ENCODE results near the gene LRP5. TPM values are rescaled to one million over a fixed set of nuclear protein-coding genes. Genes with fewer than 3 reads are reported as not detected.

Gene LRP5
- total RNA-seq, 1 experiment from 2014 or later, result 55.2 TPM

GRCh38 chr11:68414496-68415221 is 102.3 kb downstream of the LRP5 start:
- no peaks in the 10 kb centered on the region for H3K27me3 ChIP-seq (ENCODE audit: insufficient read depth, low read length)
- CTCF ChIA-PET, result no interaction called here
- H3K9me3 ChIP-seq (ENCODE audit: control insufficient read depth in 1 of 2, insufficient read depth in 1 of 2, low read depth in 1 of 2, low read length in 2 of 2), result no peaks in the 10 kb centered on the region
- no peaks in the 10 kb centered on the region for H4K20me1 ChIP-seq (ENCODE audit: insufficient read depth)
- no peak overlapping the region for H3K4me3 ChIP-seq (replicated peaks in 1 of 2; ENCODE audit: low read depth in 1 of 2, low read length in 2 of 2)
- no peak overlapping the region for H3K27ac ChIP-seq (ENCODE audit: low read depth, low read length)
- RAD21 ChIA-PET (ENCODE audit: low non-redundant PET in 1 of 2, low total read pairs in 2 of 2, uncharacterized antibody in 2 of 2, unreplicated experiment in 2 of 2), result no interaction called here
- H3K4me2 ChIP-seq (ENCODE audit: low read length), result no peak overlapping the region
- H3K79me2 ChIP-seq (ENCODE audit: insufficient read depth, low read length), result no peaks in the 10 kb centered on the region
- ATAC-seq (no peak), DNase-seq (ENCODE audit: low read depth, low spot score) (no peak)
- H3K36me3 ChIP-seq (ENCODE audit: control insufficient read depth in 1 of 2, insufficient read depth in 2 of 2, low read length in 2 of 2), result peaks cover 17 to 23% of the 10 kb centered on the region in 2 experiments; a peak in 3 of 4 replicates
- no peak overlapping the region for H3K9ac ChIP-seq (ENCODE audit: low read length)
- no TSS peak for BruUV-seq (replicated peaks)
- intact Hi-C loops (cut with micrococcal nuclease), result no loop called here
- H2AFZ ChIP-seq (ENCODE audit: low read depth, low read length, poor library complexity, severe bottlenecking), result no peak overlapping the region
- no peaks in the 10 kb centered on the region for H3K9me2 ChIP-seq (ENCODE audit: insufficient read depth)
- POLR2A ChIA-PET, result no interaction called here
- TF ChIP-seq MAX (IDR thresholded peaks at IDR 0.05), result no peak
- no peaks in the 10 kb centered on the region for H3K4me1 ChIP-seq (ENCODE audit: control insufficient read depth in 1 of 2, insufficient read depth in 2 of 2, low read length in 2 of 2)

GRCh38 chr11:68416070-68416578 is 103.7 kb downstream of the LRP5 start:
- Histone ChIP-seq H4K20me1 (ENCODE audit: insufficient read depth) (no peaks in the 10 kb centered on the region), H3K79me2 (ENCODE audit: insufficient read depth, low read length) (0 out of 2 replicates have a peak, but pooled peaks cover 2% of the 10 kb centered on the region), H3K36me3 (ENCODE audit: control insufficient read depth in 1 of 2, insufficient read depth in 2 of 2, low read length in 2 of 2) (peaks cover 10 to 20% of the 10 kb centered on the region in 2 experiments; a peak in 3 of 4 replicates), H3K27ac (ENCODE audit: low read depth, low read length) (no peak overlapping the region), H3K4me1 (ENCODE audit: control insufficient read depth in 1 of 2, insufficient read depth in 2 of 2, low read length in 2 of 2) (no peaks in the 10 kb centered on the region), H3K9ac (ENCODE audit: low read length) (no peak overlapping the region), H2AFZ (ENCODE audit: low read depth, low read length, poor library complexity, severe bottlenecking) (no peak overlapping the region), H3K9me3 (ENCODE audit: control insufficient read depth in 1 of 2, insufficient read depth in 1 of 2, low read depth in 1 of 2, low read length in 2 of 2) (no peaks in the 10 kb centered on the region), H3K9me2 (ENCODE audit: insufficient read depth) (no peaks in the 10 kb centered on the region), H3K4me2 (ENCODE audit: low read length) (no peak overlapping the region), H3K4me3 (replicated peaks in 1 of 2; ENCODE audit: low read depth in 1 of 2, low read length in 2 of 2) (no peak overlapping the region), H3K27me3 (ENCODE audit: insufficient read depth, low read length) (no peaks in the 10 kb centered on the region)
- TF ChIP-seq JUND (IDR thresholded peaks at IDR 0.05), result no peak
- TF ChIP-seq ZNF274 (IDR thresholded peaks at IDR 0.05; ENCODE audit: low read depth, low read length), result no peak
- no peak for TF ChIP-seq CBX3 (IDR thresholded peaks at IDR 0.05; ENCODE audit: low read depth)
- TF ChIP-seq ELF1 (IDR thresholded peaks at IDR 0.05; ENCODE audit: borderline replicate concordance, low read depth), result no peak
- no peak for TF ChIP-seq TCF7L2 (IDR thresholded peaks at IDR 0.05; ENCODE audit: borderline replicate concordance, extremely low read depth, insufficient read depth, insufficient read length)
- TF ChIP-seq FOSL1 (IDR thresholded peaks at IDR 0.05; ENCODE audit: low read depth), result no peak
- no peak for TF ChIP-seq POLR2A (IDR thresholded peaks at IDR 0.05; ENCODE audit: borderline replicate concordance, extremely low read depth, insufficient read depth, insufficient read length)
- TF ChIP-seq ZBTB33 (IDR thresholded peaks at IDR 0.05; ENCODE audit: extremely low read depth, insufficient replicate concordance, low read length), result no peak
- TF ChIP-seq YY1 (IDR thresholded peaks at IDR 0.05; ENCODE audit: extremely low read depth, insufficient replicate concordance, low read depth, low read length), result no peak
- no peak for TF ChIP-seq CEBPB (IDR thresholded peaks at IDR 0.05; ENCODE audit: low read depth)
- TF ChIP-seq ZFX (IDR thresholded peaks at IDR 0.05), result no peak
- no peak for TF ChIP-seq EZH2phosphoT487 (IDR thresholded peaks at IDR 0.05; ENCODE audit: borderline replicate concordance)
- no peak for TF ChIP-seq SP1 (IDR thresholded peaks at IDR 0.05; ENCODE audit: low read depth)
- TF ChIP-seq EZH2 (IDR thresholded peaks at IDR 0.05), result no peak
- ChIA-PET RAD21 (ENCODE audit: low non-redundant PET in 1 of 2, low total read pairs in 2 of 2, uncharacterized antibody in 2 of 2, unreplicated experiment in 2 of 2) (no interaction called here), POLR2A (no interaction called here), CTCF (no interaction called here)
- intact Hi-C loops (cut with micrococcal nuclease), result no loop called here
- BruUV-seq (replicated peaks), result no TSS peak
- no peak for DNase-seq (ENCODE audit: low read depth, low spot score)
- ATAC-seq, result no peak

All from HCT116 (cell line).